ENCODE data around the gene RDH5. TPM values are rescaled to one million over a fixed set of nuclear protein-coding genes. Genes with fewer than 3 reads are reported as not detected.

Gene RDH5
- total and polyA plus RNA-seq, 4 donors = 9.2 to 61.7 (median 29.2) TPM

DNA sequence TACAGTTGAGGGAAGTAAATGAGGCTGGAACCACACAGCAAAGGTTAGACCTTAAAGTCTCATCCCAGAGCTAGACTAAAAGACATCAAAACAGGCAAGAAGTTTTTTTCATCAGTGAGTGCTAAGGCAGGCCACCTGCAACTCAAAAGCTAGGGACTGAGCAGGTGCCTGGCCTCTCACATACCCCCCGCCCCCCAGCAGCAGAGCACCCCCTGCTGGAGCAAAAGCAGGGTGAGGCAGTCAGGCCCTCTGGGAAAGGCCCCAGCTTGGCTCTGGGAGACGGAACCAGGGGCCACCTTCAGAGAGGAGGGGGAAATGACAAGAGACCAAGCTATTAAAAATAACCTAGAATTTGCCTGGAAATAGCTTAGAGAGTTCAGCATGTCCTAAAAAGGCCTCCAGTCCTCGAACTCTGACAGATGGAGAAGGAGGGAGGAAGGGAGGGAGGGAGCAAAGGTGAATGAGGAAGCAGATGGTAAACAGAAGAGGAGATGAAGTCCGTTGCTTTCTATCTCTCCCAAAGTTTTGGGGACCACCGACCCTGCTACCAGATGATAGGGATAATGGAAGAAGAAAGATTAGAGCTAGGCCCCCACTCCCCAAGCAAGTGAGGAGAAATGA lies 14.3 kb upstream of the RDH5 start:
- Histone ChIP-seq H3K27me3 (ENCODE audit: control insufficient read depth in 4 of 4, insufficient read depth in 4 of 4, low read length in 3 of 4) (no peaks in the 10 kb centered on the region), H3K27ac (ENCODE audit: low read depth in 1 of 2, low read length in 2 of 2) (no peak overlapping the region), H3K9ac (ENCODE audit: low read depth in 1 of 2, low read length in 2 of 2) (no peak overlapping the region), H3K4me3 (ENCODE audit: low read depth in 1 of 3, low read length in 3 of 3) (no peak overlapping the region), H3K36me3 (ENCODE audit: control insufficient read depth in 4 of 4, insufficient read depth in 3 of 4, low read depth in 1 of 4, low read length in 3 of 4) (no peaks in the 10 kb centered on the region), H3K4me1 (ENCODE audit: control insufficient read depth in 4 of 4, insufficient read depth in 4 of 4, low read length in 3 of 4) (peaks cover 0 to 9% (median 3%) of the 10 kb centered on the region in 4 donors), H3K9me3 (ENCODE audit: control insufficient read depth in 4 of 4, low read length in 3 of 4) (no peaks in the 10 kb centered on the region)
- WGBS = 42% methylated on average over 5 of the region's 5 CpGs
- DNase-seq (ENCODE audit: low spot score) = no peak
- TF ChIP-seq CTCF (IDR thresholded peaks at IDR 0.05; ENCODE audit: low read depth, low read length, missing input control) (peak; percentile 17), TAF1 (conservative IDR thresholded peaks at IDR 0.05) (no peak), MAX (IDR thresholded peaks at IDR 0.05) (no peak), GABPA (IDR thresholded peaks at IDR 0.05 in 1 of 2, conservative IDR thresholded peaks at IDR 0.05 in 1 of 2) (no peak), RAD21 (IDR thresholded peaks at IDR 0.05) (peak in 1 of 2 donors; percentile 52), ZBTB33 (IDR thresholded peaks at IDR 0.05) (no peak)

- no peak overlapping the region for H3K27ac ChIP-seq (ENCODE audit: low read depth in 1 of 2, low read length in 2 of 2)
- no peak overlapping the region for H3K4me3 ChIP-seq (ENCODE audit: low read depth in 1 of 3, low read length in 3 of 3)
- peaks cover 0 to 9% (median 3%) of the 10 kb centered on the region in 4 donors for H3K4me1 ChIP-seq (ENCODE audit: control insufficient read depth in 4 of 4, insufficient read depth in 4 of 4, low read length in 3 of 4)
- H3K9me3 ChIP-seq (ENCODE audit: control insufficient read depth in 4 of 4, low read length in 3 of 4) = no peaks in the 10 kb centered on the region
- DNase-seq (ENCODE audit: low spot score) = no peak
- no peak overlapping the region for H3K9ac ChIP-seq (ENCODE audit: low read depth in 1 of 2, low read length in 2 of 2)
- WGBS = 89% methylated on average over 2 of the region's 2 CpGs
- H3K27me3 ChIP-seq (ENCODE audit: control insufficient read depth in 4 of 4, insufficient read depth in 4 of 4, low read length in 3 of 4) = no peaks in the 10 kb centered on the region
- no peaks in the 10 kb centered on the region for H3K36me3 ChIP-seq (ENCODE audit: control insufficient read depth in 4 of 4, insufficient read depth in 3 of 4, low read depth in 1 of 4, low read length in 3 of 4)
- TF ChIP-seq MAX (IDR thresholded peaks at IDR 0.05) (no peak), ZBTB33 (IDR thresholded peaks at IDR 0.05) (no peak)
Observed at GRCh38 chr12:55706568-55707218, 13.5 kb upstream of the RDH5 start.

DNA sequence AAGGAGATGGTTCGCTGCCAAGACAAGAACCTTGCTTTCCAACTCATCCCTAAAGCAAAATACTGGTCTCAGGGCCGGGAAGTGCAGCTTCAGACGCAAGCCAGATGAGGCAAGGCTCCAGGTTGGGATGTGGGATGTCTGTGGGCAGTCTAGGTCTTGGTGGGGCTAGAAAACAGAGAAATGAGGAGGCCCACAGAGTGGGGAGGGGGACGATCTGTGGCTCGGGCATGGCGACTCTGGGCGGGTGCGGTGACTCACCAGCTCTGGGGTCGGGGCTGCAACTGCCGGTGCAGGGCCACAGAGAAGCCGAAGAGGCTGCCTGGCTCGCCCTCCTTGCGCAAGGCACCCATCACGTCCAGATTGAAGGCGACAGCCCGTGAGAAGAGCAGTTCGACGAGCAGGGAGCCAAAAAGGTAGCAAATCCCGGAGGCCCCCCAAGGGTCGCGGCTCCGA lies 12.9 kb upstream of the RDH5 start:
- Histone ChIP-seq H3K4me3 (ENCODE audit: low read depth in 1 of 3, low read length in 3 of 3) (peak overlapping the region in 2 of 3 donors; percentile 35 to 67), H3K9me3 (ENCODE audit: control insufficient read depth in 4 of 4, low read length in 3 of 4) (no peaks in the 10 kb centered on the region), H3K4me1 (ENCODE audit: control insufficient read depth in 4 of 4, insufficient read depth in 4 of 4, low read length in 3 of 4) (peaks cover 0 to 9% (median 6%) of the 10 kb centered on the region in 4 donors), H3K27ac (ENCODE audit: low read depth in 1 of 2, low read length in 2 of 2) (no peak overlapping the region), H3K36me3 (ENCODE audit: control insufficient read depth in 4 of 4, insufficient read depth in 3 of 4, low read depth in 1 of 4, low read length in 3 of 4) (no peaks in the 10 kb centered on the region), H3K27me3 (ENCODE audit: control insufficient read depth in 4 of 4, insufficient read depth in 4 of 4, low read length in 3 of 4) (no peaks in the 10 kb centered on the region), H3K9ac (ENCODE audit: low read depth in 1 of 2, low read length in 2 of 2) (no peak overlapping the region)
- TF ChIP-seq TAF1 (conservative IDR thresholded peaks at IDR 0.05) = no peak
- 16% methylated on average over 22 of the region's 22 CpGs for WGBS
- no peak for DNase-seq (ENCODE audit: low spot score)

All from liver (tissue), 9 donors.